Neural progenitor cell (in vitro differentiated cells): ENCODE results near the gene ITCH.

Source experiments
- EZH2 ChIP-seq: fragments of 200-600 bp; sonication (generic); IDR thresholded peaks from 2 replicates; pipeline ENCODE4 v1.6.1; 2017; ENCODE audit warnings: antibody characterized with exemption, mild to moderate bottlenecking, moderate library complexity
- TF ChIP-seq, protein P1 (sequence below): fragments of 200-600 bp; sonication (generic); IDR thresholded peaks from 2 replicates; pipeline ENCODE4 v1.5.1; 2017; ENCODE audit warnings: antibody characterized with exemption, mild to moderate bottlenecking

DNA sequence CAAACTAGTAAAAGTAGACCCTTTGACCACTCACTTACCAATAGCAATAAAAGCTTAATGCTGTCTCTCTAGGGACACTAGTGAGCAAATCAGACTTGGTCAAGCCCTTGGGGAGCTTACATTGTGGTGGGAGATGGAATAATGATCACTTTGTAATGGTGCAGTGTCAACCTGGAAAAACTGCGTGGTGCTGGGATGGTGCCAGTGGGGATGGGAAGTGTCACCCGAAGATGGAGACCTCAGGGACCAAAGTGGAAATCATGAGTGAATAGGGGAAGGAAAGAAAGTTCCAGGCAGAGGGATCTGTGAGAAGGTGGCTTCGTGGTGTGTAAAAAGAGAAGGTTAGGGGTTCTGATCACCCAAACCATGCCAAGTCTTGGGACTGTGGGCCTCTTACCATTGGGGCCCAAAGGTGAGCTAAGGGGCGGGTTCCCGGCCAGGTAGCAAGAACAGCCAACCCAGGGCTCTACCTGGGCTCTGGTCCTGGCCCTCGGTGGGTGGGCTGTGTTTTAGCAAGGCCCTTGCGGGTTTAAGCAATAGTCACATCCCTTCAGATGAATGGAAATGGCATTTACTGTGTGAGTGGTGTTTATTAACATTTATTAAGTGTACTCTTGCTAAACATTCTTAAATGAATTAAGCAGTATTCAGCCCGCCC is 168.7 kb downstream of the ITCH start:
- no peak for TF ChIP-seq EZH2
- TF ChIP-seq, protein P1, sequence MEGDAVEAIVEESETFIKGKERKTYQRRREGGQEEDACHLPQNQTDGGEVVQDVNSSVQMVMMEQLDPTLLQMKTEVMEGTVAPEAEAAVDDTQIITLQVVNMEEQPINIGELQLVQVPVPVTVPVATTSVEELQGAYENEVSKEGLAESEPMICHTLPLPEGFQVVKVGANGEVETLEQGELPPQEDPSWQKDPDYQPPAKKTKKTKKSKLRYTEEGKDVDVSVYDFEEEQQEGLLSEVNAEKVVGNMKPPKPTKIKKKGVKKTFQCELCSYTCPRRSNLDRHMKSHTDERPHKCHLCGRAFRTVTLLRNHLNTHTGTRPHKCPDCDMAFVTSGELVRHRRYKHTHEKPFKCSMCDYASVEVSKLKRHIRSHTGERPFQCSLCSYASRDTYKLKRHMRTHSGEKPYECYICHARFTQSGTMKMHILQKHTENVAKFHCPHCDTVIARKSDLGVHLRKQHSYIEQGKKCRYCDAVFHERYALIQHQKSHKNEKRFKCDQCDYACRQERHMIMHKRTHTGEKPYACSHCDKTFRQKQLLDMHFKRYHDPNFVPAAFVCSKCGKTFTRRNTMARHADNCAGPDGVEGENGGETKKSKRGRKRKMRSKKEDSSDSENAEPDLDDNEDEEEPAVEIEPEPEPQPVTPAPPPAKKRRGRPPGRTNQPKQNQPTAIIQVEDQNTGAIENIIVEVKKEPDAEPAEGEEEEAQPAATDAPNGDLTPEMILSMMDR = no peak
